Measurements from ENCODE around the gene SFT2D1.
"Not testable (repeated sequence)": the region's sequence is repeated elsewhere in the genome, so short reads cannot be mapped to it uniquely, and the experiment has no call there.

Gene SFT2D1

DNA sequence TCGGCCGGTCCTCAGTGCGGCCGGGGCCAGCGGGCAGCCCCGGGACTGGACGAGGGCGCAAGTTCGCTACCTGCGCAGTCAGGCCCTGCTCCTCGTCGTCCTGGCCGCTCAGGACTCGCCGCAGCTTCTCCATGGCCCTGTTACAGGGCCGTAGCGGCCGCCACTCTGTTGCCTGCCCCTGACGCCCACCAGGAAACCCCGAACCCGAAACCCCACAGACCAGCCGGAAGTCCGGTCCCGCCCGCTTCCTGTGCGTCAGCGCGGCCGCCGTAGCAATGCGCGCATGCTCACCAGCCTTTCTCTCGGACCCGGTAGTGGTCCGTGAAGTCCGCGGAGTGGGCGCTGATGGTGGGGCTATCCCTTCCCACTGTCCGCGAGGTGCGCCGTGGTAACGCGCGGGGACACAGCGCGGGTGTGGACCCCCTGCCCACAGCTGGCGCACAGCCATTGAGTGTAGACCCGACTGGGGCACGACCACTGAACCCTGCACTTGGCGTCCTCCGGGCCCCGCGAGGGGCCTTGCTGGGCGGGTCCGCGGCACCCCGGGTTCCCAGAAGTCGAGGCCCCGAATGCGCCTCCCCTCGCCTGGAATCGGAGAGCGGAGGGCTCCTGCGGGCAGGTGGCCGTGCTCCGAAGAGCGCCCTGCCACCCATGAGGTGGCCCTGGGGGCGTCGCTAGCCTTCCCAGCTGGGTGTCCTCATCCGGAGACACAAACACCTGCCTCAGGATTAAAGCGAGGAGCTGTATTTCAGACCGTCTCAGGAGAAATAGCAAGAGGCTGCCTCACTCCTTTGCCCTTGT is at the start of gene SFT2D1:
Gene SFT2D1 (minus strand): TSS at position 197 of the 801 bp plus-strand sequence. CDS start 64 bp downstream, at position 133.
- peak; percentile 60 for DNase-seq (ENCODE audit: low spot score)

DNA sequence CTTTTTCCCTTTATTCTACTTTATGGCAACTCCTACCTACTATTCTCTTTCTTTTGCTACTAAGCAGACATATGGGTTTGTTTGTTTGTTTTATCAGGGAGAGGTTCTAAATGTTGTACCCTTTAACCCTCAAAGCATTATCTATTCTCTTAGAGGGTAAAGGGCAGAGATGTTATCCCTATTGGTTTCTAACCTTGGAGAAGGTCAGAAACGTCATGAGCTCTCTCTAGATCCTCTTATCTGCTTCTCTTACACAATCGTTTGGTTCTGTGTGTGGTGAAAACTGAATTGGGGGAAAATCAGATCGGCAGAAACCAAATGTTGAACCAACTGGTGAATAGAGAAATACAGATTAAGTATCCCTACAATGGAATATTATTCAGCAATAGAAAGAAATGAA is 46.8 kb upstream of the SFT2D1 start:
- DNase-seq (ENCODE audit: low spot score): no peak

- no peak for DNase-seq (ENCODE audit: low spot score)
Measured at GRCh38 chr6:166388290-166389004, 46.1 kb upstream of the SFT2D1 start.

GRCh38 chr6:166387642-166388289 is 45.4 kb upstream of the SFT2D1 start:
- DNase-seq (ENCODE audit: low spot score): no peak

DNA sequence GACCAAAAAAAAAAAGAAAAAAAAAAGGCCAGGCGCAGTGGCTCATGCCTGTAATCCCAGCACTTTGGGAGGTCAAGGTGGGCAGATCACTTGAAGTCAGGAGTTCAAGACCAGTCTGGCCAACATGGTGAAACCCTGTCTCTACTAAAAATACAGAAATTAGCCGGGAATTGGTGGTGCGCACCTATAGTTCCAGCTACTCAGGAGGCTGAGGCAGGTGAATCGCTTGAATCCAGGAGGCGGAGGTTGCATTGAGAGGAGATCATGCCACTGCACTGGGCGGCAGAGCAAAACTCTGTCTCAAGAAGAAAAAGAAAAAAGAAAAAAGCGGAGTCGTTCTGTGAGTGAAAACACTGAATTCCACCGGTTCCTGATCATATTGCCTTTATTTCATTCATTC is 44.8 kb upstream of the SFT2D1 start:
- DNase-seq (ENCODE audit: low spot score): not testable (repeated sequence)

DNA sequence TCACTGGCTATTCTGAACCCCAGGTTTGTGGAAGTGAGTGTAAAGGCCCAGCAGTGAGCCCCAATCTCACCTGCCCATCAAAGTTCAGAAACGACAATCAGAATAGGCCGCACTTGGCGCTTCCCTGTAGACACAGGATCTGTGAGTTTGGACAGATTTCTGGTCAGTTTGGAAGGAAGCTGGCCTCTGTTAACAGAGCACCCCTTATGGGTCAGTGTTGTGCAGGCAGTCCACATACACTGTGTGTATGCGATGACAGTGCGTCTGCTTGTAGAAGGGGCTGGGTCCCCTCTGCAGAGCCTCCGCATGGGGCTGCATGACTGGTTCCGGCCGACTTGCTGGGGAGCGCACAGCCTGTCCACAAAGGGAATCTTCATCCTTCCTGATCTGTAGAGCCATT is 43.8 kb upstream of the SFT2D1 start:
- DNase-seq (ENCODE audit: low spot score): no peak

- not testable (repeated sequence) for DNase-seq (ENCODE audit: low spot score)
Measured at GRCh38 chr6:166383802-166384363, 41.5 kb upstream of the SFT2D1 start.

DNA sequence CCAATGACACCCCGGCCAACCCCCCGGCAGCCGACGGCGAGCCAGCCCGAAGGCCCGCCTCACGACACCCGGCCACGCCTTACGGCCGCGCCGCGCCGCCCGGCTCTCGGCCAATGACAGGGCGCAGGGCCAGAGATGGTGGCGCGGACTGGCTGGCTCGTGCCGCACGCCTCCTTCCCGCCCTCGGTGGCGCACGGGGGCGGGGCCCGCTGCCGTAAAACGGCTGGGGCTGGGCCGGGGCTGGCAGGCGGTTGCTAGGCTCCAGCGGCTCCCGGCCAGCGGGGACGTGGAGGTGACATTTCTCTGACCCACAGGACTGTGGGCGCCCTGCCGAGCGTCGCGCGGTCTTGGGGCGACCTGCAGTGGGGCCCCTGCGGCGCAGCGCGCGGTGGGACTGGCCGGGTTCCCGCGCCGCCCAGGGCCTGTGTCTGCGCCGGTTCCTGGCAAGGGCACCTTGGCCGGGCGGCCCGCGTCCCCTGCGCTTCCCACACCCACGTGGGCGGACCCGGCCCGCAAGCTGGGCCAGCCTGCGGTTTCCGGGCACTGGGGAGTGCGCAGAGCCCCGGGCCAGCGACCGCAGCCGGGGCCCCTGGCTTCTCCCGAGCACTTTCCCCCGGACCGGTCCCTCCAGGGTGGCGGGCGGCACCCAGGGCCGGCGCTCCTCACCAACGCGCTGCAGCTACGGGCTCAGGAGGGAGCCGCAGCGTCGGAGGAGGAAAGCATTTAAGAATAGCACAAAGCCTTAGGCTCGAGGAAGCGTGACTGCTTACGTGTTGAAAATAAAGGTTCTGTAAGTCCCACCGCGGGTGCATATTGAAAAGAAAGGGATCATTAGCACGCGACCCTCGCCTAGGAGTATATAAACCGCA is 40.8 kb upstream of the SFT2D1 start, which contains the start of gene MPC1:
Gene MPC1 (minus strand): TSS at position 8 of the 869 bp plus-strand sequence. CDS start 64 bp downstream, outside the sequence.
- peak; percentile 91 for DNase-seq (ENCODE audit: low spot score)

GRCh38 chr6:166382500-166382932 is 40.2 kb upstream of the SFT2D1 start:
- DNase-seq (ENCODE audit: low spot score): no peak

GRCh38 chr6:166381733-166382499 is 39.6 kb upstream of the SFT2D1 start:
- peak; percentile 74 for DNase-seq (ENCODE audit: low spot score)

DNA sequence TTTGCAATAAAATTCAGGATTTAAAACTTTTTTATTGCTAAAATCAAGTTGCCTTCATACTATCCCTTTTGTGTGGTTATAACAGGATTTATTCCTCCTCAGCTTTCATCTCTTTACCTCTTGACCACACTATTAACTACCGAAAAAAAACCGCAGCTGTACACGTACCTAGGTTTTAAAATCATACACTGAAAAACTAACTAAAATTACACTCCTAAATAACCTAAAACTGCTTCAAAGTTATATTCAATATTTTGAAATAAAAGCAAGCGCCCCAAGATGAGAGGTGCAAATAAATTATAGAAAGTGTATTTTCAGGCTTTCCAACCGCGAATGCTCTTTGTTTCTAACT is 39.0 kb upstream of the SFT2D1 start:
- DNase-seq (ENCODE audit: low spot score): peak; percentile 26

DNA sequence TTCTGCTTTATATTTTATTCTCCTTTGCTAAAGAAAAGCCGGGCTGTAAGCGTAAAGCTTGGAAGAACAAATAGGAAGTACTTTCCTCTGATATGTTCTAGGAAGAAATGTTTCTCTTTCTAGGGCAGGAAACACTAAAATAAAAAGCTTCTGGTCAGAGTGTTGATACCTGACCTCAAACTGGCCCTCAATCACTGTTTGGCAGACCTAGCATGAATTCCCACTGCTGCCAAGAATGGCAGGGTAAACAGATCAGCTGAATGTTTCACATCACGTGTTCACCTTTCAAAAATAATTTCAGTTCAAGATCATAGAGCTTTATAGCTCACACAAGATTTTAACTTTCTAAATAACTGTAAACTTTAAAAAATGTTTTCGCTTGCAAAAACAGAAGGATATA is 37.5 kb upstream of the SFT2D1 start:
- DNase-seq (ENCODE audit: low spot score): no peak

- no peak for DNase-seq (ENCODE audit: low spot score)
Measured at GRCh38 chr6:166379103-166379586, 36.8 kb upstream of the SFT2D1 start.

GRCh38 chr6:166377721-166378120 is 35.4 kb upstream of the SFT2D1 start:
- no peak for DNase-seq (ENCODE audit: low spot score)

GRCh38 chr6:166375013-166375412 is 32.7 kb upstream of the SFT2D1 start:
- DNase-seq (ENCODE audit: low spot score): peak; percentile 57

DNA sequence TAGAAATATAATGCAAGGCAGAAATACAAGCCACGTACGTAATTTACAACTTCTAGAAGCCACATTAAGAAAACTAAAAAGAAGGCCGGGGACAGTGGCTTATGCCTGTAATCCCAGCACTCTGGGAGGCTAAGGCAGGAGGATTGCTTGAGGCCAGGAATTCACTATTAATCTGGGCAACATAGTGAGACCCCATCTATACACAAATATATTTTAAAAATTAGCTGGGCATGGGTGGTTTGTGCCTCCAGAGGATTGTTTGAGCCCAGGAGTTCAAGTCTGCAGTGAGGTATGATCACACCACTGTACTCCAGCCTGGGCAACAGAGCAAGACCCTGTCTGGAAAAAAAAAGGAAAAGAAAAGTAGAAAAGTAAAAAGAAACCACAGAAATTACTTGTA is 28.1 kb upstream of the SFT2D1 start:
- DNase-seq (ENCODE audit: low spot score): no peak

DNA sequence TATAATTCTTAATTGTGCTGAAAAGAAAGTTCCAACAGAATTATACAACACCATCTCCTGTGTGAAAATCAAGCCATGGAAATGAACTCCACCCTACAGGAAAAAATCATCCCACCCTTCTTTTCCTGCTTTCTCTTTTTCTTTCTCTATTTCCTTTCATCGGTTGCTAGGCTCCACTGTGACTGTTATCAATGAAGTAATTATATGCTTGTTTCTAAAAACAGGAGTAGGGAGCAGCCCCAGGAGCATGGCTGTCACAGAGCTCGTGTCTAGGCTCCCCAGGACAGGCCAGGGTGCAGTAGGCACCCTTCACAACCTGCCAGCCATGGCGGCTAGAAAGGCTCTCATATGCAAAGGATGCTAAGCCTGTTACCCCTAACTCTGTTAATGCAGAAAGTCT is 27.4 kb upstream of the SFT2D1 start:
- no peak for DNase-seq (ENCODE audit: low spot score)

- DNase-seq (ENCODE audit: low spot score): no peak
Measured at GRCh38 chr6:166366921-166367320, 24.6 kb upstream of the SFT2D1 start.

DNA sequence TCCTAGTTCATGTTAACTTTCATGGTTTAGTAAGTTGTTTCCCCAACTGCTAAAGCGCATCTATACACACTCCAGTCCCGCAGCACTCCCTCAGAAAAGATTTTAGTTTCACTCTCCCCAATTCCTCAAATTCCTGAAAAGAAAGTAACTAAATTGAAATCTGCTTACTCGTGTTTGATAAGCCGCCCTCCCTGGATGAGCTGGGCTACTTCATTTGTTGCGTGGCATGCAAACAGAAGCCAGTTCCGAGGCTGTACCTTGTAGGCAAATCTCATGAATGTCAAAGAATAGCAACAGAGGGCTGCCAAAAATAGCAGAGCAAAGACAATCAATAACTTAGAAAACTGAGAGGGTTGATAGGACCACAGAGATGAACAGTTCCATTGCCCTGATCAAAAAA is 23.5 kb upstream of the SFT2D1 start:
- DNase-seq (ENCODE audit: low spot score): no peak

- no peak for DNase-seq (ENCODE audit: low spot score)
Measured at GRCh38 chr6:166365221-166365620, 22.9 kb upstream of the SFT2D1 start.

GRCh38 chr6:166364456-166364855 is 22.1 kb upstream of the SFT2D1 start:
- no peak for DNase-seq (ENCODE audit: low spot score)
